ENCODE data around the gene ACD. TPM values are rescaled to one million over a fixed set of nuclear protein-coding genes. Genes with fewer than 3 reads are reported as not detected.

ACD gene
- 12.8 and 15.6 TPM in 2 replicates for total RNA-seq (2012; rRNA removed)
- polyA plus RNA-seq (2012; rRNA removed) = 31.1 and 38.9 TPM in 2 replicates
- polyA plus RNA-seq (2012; cell fraction: cytosol; rRNA removed) = 20.0 and 29.8 TPM in 2 replicates
- polyA plus RNA-seq (2012; cell fraction: nucleus; rRNA removed; ENCODE audit: low replicate concordance) = 49.6 and 116 TPM in 2 replicates
- percentile 40 among the genes with signal in this experiment for Bru-seq, nascent RNA
- percentile 48 among the genes with signal in this experiment for BruChase-seq, experiment 1, labeled RNA remaining after a 6-hour chase
- percentile 43 among the genes with signal in this experiment for BruChase-seq, experiment 2, labeled RNA remaining after a 2-hour chase
- long read RNA-seq, transcript ACD-214 (12 exons, 2,065 nt) = major isoform, 10 of 20 reads
- long read RNA-seq, partial matches to known transcripts = 4 of 20 reads
- long read RNA-seq, other reads (novel, unspliced or antisense) = 6 of 20 reads

GRCh38 chr16:67659675-67660563 lies at the start of gene ACD:
Gene ACD (minus strand): TSS chr16:67660260. CDS start chr16:67660220, 40 bp downstream.
- ChIA-PET CTCF (interaction anchor here (1.0 to 1.4 kb wide), 2 partner anchors 98 to 139 kb away, joined by 4 read pairs; partner anchors contain the start of gene CTCF), POLR2A (ENCODE audit: unreplicated experiment) (interaction anchor here (0.5 kb wide), 1 partner anchor 276 kb away, joined by 3 read pairs; no protein-coding TSS in a partner anchor)
- Histone ChIP-seq H3K4me3 (ENCODE audit: insufficient read depth, low read depth, low read length) (peak within 1 kb of the TSS; percentile 64), H3K56ac (ENCODE audit: extremely low read depth, insufficient read depth, low read length) (peak within 1 kb of the TSS; percentile 24; the same call in 1 of the 2 replicates), H3K23ac (ENCODE audit: low read depth, low read length) (peak within 1 kb of the TSS; percentile 96), H2AK9ac (replicated peaks; ENCODE audit: low read depth, low read length, poor library complexity) (peak within 1 kb of the TSS; percentile 95), H3K79me1 (ENCODE audit: low read depth in 1 of 2, low read length in 2 of 2) (peaks cover 6 to 20% of the 10 kb centered on the region in 2 experiments; a peak in 3 of 4 replicates), H3K27me3 (ENCODE audit: control insufficient read depth, insufficient read depth, low read length) (no peaks in the 10 kb centered on the region), H4K5ac (ENCODE audit: low read depth, low read length) (peak within 1 kb of the TSS; percentile 69), H3K9me3 (ENCODE audit: control insufficient read depth, insufficient read depth, low read length) (no peaks in the 10 kb centered on the region), H3K27ac (ENCODE audit: insufficient read depth, low read length) (peak within 1 kb of the TSS; percentile 65), H2BK15ac (ENCODE audit: low read depth, low read length) (peak within 1 kb of the TSS; percentile 59; the same call in 1 of the 3 replicates), H4K20me1 (ENCODE audit: insufficient read depth, low read length) (peaks cover 5% of the 10 kb centered on the region), H3K4ac (ENCODE audit: low read depth, low read length) (peak within 1 kb of the TSS; percentile 94), H2BK5ac (ENCODE audit: low read depth, low read length, poor library complexity, severe bottlenecking) (peak within 1 kb of the TSS; percentile 63), H2BK120ac (ENCODE audit: low read depth, low read length) (peak within 1 kb of the TSS; percentile 2; the same call in 1 of the 2 replicates), H3K18ac (ENCODE audit: low read depth, low read length) (peak within 1 kb of the TSS; percentile 28), H2AK5ac (ENCODE audit: low read depth, low read length) (peak within 1 kb of the TSS; percentile 87), H4K8ac (ENCODE audit: low read depth in 2 of 2, low read length in 2 of 2) (peak within 1 kb of the TSS; percentile 87 to 95), H3K4me1 (ENCODE audit: control insufficient read depth, insufficient read depth, low read length) (peaks cover 6% of the 10 kb centered on the region; the same call in 1 of the 2 replicates), H4K91ac (ENCODE audit: insufficient read depth, low read depth, low read length) (peak within 1 kb of the TSS; percentile 88), H3K9me1 (ENCODE audit: insufficient read depth, low read length) (peaks cover 4% of the 10 kb centered on the region), H3K14ac (replicated peaks; ENCODE audit: low read depth, low read length) (peak within 1 kb of the TSS; percentile 96), H3K4me2 (ENCODE audit: low read depth, low read length) (peak within 1 kb of the TSS; percentile 93), H2BK20ac (ENCODE audit: low read depth, low read length) (peak within 1 kb of the TSS; percentile 2; the same call in 1 of the 2 replicates), H3K36me3 (ENCODE audit: control insufficient read depth, insufficient read depth, low read length) (peaks cover 3% of the 10 kb centered on the region; the same call in 1 of the 2 replicates), H3K9ac (ENCODE audit: low read depth, low read length) (peak within 1 kb of the TSS; percentile 67), H2AFZ (replicated peaks; ENCODE audit: low read length, poor library complexity) (peak within 1 kb of the TSS; percentile 100)
- dilution Hi-C loops (cut with HindIII; ENCODE audit: low sequenced_read_pairs, unreplicated experiment) (no loop called here), intact Hi-C loops (cut with micrococcal nuclease) (no loop called here), in situ Hi-C loops (cut with MboI; ENCODE audit: low sequenced_read_pairs) (loop anchor here (10.0 kb wide), 1 partner anchor 135 kb away; the partner anchor contains the start of gene RIPOR1)
- ATAC-seq (ENCODE audit: low read depth) (peak; percentile 87), DNase-seq (peak; percentile 84)
- TSS peak; percentile 38 for BruUV-seq (replicated peaks)
- 0% methylated on average over 43 of the region's 83 CpGs; no CpG with 5 or more reads in 1 of the 2 experiments for WGBS, 2 experiments (ENCODE audit: extremely low coverage in 2 of 2, insufficient read length in 1 of 2)
- TF ChIP-seq NFE2L2 (IDR thresholded peaks at IDR 0.05; ENCODE audit: low read depth, low read length) (no peak), CTCF (conservative IDR thresholded peaks at IDR 0.05; ENCODE audit: low read depth, low read length) (no peak), RCOR1 (IDR thresholded peaks at IDR 0.05; ENCODE audit: insufficient replicate concordance, low read length) (no peak), RAD21 (IDR thresholded peaks at IDR 0.05; ENCODE audit: low read length) (no peak), MAZ (IDR thresholded peaks at IDR 0.05; ENCODE audit: borderline replicate concordance, low read depth, low read length) (peak; percentile 85; the same call in 1 of the 2 replicates), CHD1 (IDR thresholded peaks at IDR 0.05; ENCODE audit: low read depth, low read length) (peak; percentile 69; the same call in 1 of the 2 replicates), POLR2A (IDR thresholded peaks at IDR 0.05; ENCODE audit: low read depth, low read length) (peak; percentile 80), RFX5 (IDR thresholded peaks at IDR 0.05; ENCODE audit: low read depth, low read length) (no peak), MAFK (IDR thresholded peaks at IDR 0.05; ENCODE audit: low read depth, low read length) (no peak), MXI1 (IDR thresholded peaks at IDR 0.05; ENCODE audit: borderline replicate concordance, low read depth, low read length) (peak; percentile 58; the same call in 1 of the 2 replicates), FOS (IDR thresholded peaks at IDR 0.05; ENCODE audit: low read depth, low read length) (no peak)
- TF ChIP-seq, protein P1, sequence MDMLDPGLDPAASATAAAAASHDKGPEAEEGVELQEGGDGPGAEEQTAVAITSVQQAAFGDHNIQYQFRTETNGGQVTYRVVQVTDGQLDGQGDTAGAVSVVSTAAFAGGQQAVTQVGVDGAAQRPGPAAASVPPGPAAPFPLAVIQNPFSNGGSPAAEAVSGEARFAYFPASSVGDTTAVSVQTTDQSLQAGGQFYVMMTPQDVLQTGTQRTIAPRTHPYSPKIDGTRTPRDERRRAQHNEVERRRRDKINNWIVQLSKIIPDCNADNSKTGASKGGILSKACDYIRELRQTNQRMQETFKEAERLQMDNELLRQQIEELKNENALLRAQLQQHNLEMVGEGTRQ (IDR thresholded peaks at IDR 0.05; ENCODE audit: low read depth, low read length) = no peak

All from IMR-90 (cell line).